SK-N-SH (cell line): ENCODE measurements around the gene TMCC3. TPM values are rescaled to one million over a fixed set of nuclear protein-coding genes. Genes with fewer than 3 reads are reported as not detected.

ENCODE experiments used
- CTCF ChIA-PET: fragments of 300-600, 350-600 bp; formaldehyde crosslinking; extraction: SDS; loops from one replicate; lab custom pipeline; 2021; lab: Yijun Ruan, JAX
- POLR2A ChIA-PET: fragments of 350-600 bp; sonication (Branson Sonifier 250); formaldehyde crosslinking; extraction: SDS; loops from one replicate; lab custom pipeline; 2020; ENCODE audit warnings: antibody characterized with exemption, inconsistent platforms; lab: Yijun Ruan, JAX
- DNase-seq: peaks from one replicate; pipeline ENCODE4 v3.0.0; 2012
- H2AFZ ChIP-seq: fragments of 200-600 bp; sonication (generic); 2 replicates; pipeline ENCODE4 v1.8.1; 2016; ENCODE audit warnings: antibody characterized with exemption, mild to moderate bottlenecking, low read depth
- H3F3A ChIP-seq: fragments of 200-600 bp; sonication (generic); replicated peaks from 2 replicates; pipeline ENCODE3; 2016; ENCODE audit warnings: antibody characterized with exemption, mild to moderate bottlenecking; ENCODE audit not compliant: insufficient read depth
- H3K27ac ChIP-seq, 2 experiments: fragments of 200-500 bp in 1 of 2; fragments of 200-600 bp in 1 of 2; sonication (Bioruptor generic) in 1 of 2; sonication (generic), shearing (Covaris generic) in 1 of 2; 2 replicates each; pipeline versions ENCODE4 v1.5.1 to v1.6.1; 2014 to 2016; ENCODE audit warnings: low read depth in 2 of 2, inconsistent platforms in 1 of 2, low read length in 1 of 2, mild to moderate bottlenecking in 1 of 2, mixed read lengths in 1 of 2
- H3K27me3 ChIP-seq: fragments of 200-600 bp; sonication (generic), shearing (Covaris generic); 2 replicates; pipeline ENCODE4 v1.6.1; 2016; ENCODE audit warnings: mixed run types; ENCODE audit not compliant: insufficient read depth
- H3K36me3 ChIP-seq, 2 experiments: fragments of 200-500 bp in 1 of 2; fragments of 200-600 bp in 1 of 2; sonication (Bioruptor generic) in 1 of 2; sonication (generic) in 1 of 2; replicated peaks in 1 of 2; 2 replicates each; pipeline versions ENCODE3 to v1.5.1; 2014 to 2016; ENCODE audit warnings: low read length in 1 of 2, mild to moderate bottlenecking in 1 of 2; ENCODE audit not compliant: insufficient read depth in 2 of 2, control insufficient read depth in 1 of 2
- H3K4me1 ChIP-seq, 2 experiments: fragments of 200-500 bp in 1 of 2; fragments of 200-600 bp in 1 of 2; sonication (Bioruptor generic) in 1 of 2; sonication (generic), shearing (Covaris generic) in 1 of 2; 2 replicates each; pipeline versions ENCODE4 v1.5.1 to v1.6.1; 2014 to 2016; ENCODE audit warnings: low read depth in 1 of 2, low read length in 1 of 2, mixed run types in 1 of 2; ENCODE audit not compliant: insufficient read depth in 2 of 2, control insufficient read depth in 1 of 2
- H3K4me2 ChIP-seq: fragments of 200-600 bp; sonication (generic), shearing (Covaris generic); 2 replicates; pipeline ENCODE4 v1.6.1; 2017; ENCODE audit warnings: mixed run types
- H3K4me3 ChIP-seq, 2 experiments: fragments of 200-500 bp in 1 of 2; fragments of 200-600 bp in 1 of 2; sonication (Bioruptor generic) in 1 of 2; sonication (generic), shearing (Covaris generic) in 1 of 2; 2 replicates each; pipeline versions ENCODE4 v1.5.1 to v1.8.1; 2014 to 2016; ENCODE audit warnings: low read depth in 2 of 2, inconsistent platforms in 1 of 2, low read length in 1 of 2, mild to moderate bottlenecking in 1 of 2, mixed read lengths in 1 of 2, moderate library complexity in 1 of 2
- H3K79me2 ChIP-seq: fragments of 200-600 bp; sonication (generic); 2 replicates; pipeline ENCODE4 v1.8.1; 2017; ENCODE audit warnings: mild to moderate bottlenecking; ENCODE audit not compliant: insufficient read depth
- H3K9ac ChIP-seq: fragments of 200-600 bp; sonication (generic); 2 replicates; pipeline ENCODE4 v1.6.1; 2017; ENCODE audit warnings: mixed run types
- H3K9me2 ChIP-seq: fragments of 200-600 bp; sonication (generic); 2 replicates; pipeline ENCODE4 v1.6.1; 2017; ENCODE audit warnings: mixed run types
- H3K9me3 ChIP-seq: fragments of 200-600 bp; sonication (generic); 2 replicates; pipeline ENCODE4 v1.6.1; 2017; ENCODE audit warnings: mixed run types, mild to moderate bottlenecking, moderate library complexity
- H4K20me1 ChIP-seq: fragments of 200-600 bp; sonication (generic); 2 replicates; pipeline ENCODE4 v1.6.1; 2017; ENCODE audit warnings: mild to moderate bottlenecking, mixed run types; ENCODE audit not compliant: insufficient read depth
- ELF1 ChIP-seq: IDR thresholded peaks from 2 replicates; pipeline ENCODE4 v1.4.0; 2012
- EP300 ChIP-seq, 2 experiments: IDR thresholded peaks; 2 replicates each; pipeline versions ENCODE4 v1.4.0 to v1.6.1; 2012; ENCODE audit warnings: borderline replicate concordance in 1 of 2, low read depth in 1 of 2, low read length in 1 of 2
- FOSL2 ChIP-seq: IDR thresholded peaks from 2 replicates; pipeline ENCODE4 v1.4.0; 2012; ENCODE audit warnings: low read depth, mild to moderate bottlenecking, moderate library complexity, borderline replicate concordance
- FOXJ3 ChIP-seq: sonication (generic); formaldehyde crosslinking; IDR thresholded peaks from 2 replicates; pipeline ENCODE4 v1.5.1; 2020; ENCODE audit warnings: mild to moderate bottlenecking, missing genetic modification reagents
- GABPA ChIP-seq: IDR thresholded peaks from 2 replicates; pipeline ENCODE4 v1.4.0; 2012; ENCODE audit warnings: low read depth, mild to moderate bottlenecking
- IRF3 ChIP-seq: fragments of 150-350 bp; IDR thresholded peaks from 2 replicates; pipeline ENCODE4 v1.6.1; 2016; ENCODE audit warnings: mild to moderate bottlenecking, low read depth, low read length
- MAX ChIP-seq: IDR thresholded peaks from 2 replicates; pipeline ENCODE4 v1.4.0; 2012; ENCODE audit warnings: low read depth
- NFIC ChIP-seq: IDR thresholded peaks from 2 replicates; pipeline ENCODE4 v1.4.0; 2012; ENCODE audit warnings: borderline replicate concordance
- NRF1 ChIP-seq: IDR thresholded peaks from 2 replicates; pipeline ENCODE4 v1.6.1; 2012; ENCODE audit warnings: low read depth, mild to moderate bottlenecking, low read length
- RAD21 ChIP-seq: IDR thresholded peaks from 2 replicates; pipeline ENCODE4 v1.6.1; 2012; ENCODE audit warnings: mild to moderate bottlenecking, low read length
- RCOR1 ChIP-seq: fragments of 150-350 bp; IDR thresholded peaks from 2 replicates; pipeline ENCODE4 v1.6.1; 2017; ENCODE audit warnings: antibody characterized with exemption, low read length
- RFX5 ChIP-seq: IDR thresholded peaks from 2 replicates; pipeline ENCODE4 v1.6.1; 2012; ENCODE audit warnings: mild to moderate bottlenecking, improper control_type of control experiment, low read length
- RXRA ChIP-seq: IDR thresholded peaks from 2 replicates; pipeline ENCODE4 v1.4.0; 2012; ENCODE audit warnings: low read depth, mild to moderate bottlenecking, borderline replicate concordance
- SMC3 ChIP-seq: IDR thresholded peaks from 2 replicates; pipeline ENCODE4 v1.6.1; 2012; ENCODE audit warnings: low read depth, low read length, improper control_type of control experiment
- TCF12 ChIP-seq: IDR thresholded peaks from 2 replicates; pipeline ENCODE4 v1.4.0; 2012
- WGBS: methylation state at CpG from one replicate; pipeline ENCODE4 v1.1.6; 2017; ENCODE audit warnings: low lambda C conversion rate; 5-methylcytosine and 5-hydroxymethylcytosine counted together
- polyA plus RNA-seq, 3 experiments: library from polyadenylated mRNA; depleted of rRNA; stranded (reverse); fragments of >200 nt; gene quantifications; 2 replicates each; pipeline ENCODE4 v1.2.3, GENCODE V29; 2012
- TF ChIP-seq, protein P1 (sequence below): IDR thresholded peaks from 2 replicates; pipeline ENCODE4 v1.6.1; 2012; ENCODE audit warnings: mild to moderate bottlenecking, low read depth, low read length, moderate library complexity
- TF ChIP-seq, protein P2 (sequence below): fragments of 150-350 bp; IDR thresholded peaks from 2 replicates; pipeline ENCODE4 v1.6.1; 2017; ENCODE audit warnings: antibody characterized with exemption, low read length, low read depth, borderline replicate concordance

TMCC3 gene
- polyA plus RNA-seq, 1 of the 3 experiments (the other 2 are of a cell fraction): 0.53 TPM

GRCh38 chr12:94582591-94582990 is 67.8 kb downstream of the TMCC3 start:
- no peaks in the 10 kb centered on the region for H3K79me2 ChIP-seq
- POLR2A ChIA-PET: no interaction called here
- H3K27ac ChIP-seq: no peak overlapping the region
- no peak for TF ChIP-seq GABPA
- no peak for TF ChIP-seq RCOR1
- no peak for TF ChIP-seq FOXJ3 (CRISPR knock-in tag)
- TF ChIP-seq NFIC: no peak
- TF ChIP-seq MAX: no peak
- TF ChIP-seq, protein P1, sequence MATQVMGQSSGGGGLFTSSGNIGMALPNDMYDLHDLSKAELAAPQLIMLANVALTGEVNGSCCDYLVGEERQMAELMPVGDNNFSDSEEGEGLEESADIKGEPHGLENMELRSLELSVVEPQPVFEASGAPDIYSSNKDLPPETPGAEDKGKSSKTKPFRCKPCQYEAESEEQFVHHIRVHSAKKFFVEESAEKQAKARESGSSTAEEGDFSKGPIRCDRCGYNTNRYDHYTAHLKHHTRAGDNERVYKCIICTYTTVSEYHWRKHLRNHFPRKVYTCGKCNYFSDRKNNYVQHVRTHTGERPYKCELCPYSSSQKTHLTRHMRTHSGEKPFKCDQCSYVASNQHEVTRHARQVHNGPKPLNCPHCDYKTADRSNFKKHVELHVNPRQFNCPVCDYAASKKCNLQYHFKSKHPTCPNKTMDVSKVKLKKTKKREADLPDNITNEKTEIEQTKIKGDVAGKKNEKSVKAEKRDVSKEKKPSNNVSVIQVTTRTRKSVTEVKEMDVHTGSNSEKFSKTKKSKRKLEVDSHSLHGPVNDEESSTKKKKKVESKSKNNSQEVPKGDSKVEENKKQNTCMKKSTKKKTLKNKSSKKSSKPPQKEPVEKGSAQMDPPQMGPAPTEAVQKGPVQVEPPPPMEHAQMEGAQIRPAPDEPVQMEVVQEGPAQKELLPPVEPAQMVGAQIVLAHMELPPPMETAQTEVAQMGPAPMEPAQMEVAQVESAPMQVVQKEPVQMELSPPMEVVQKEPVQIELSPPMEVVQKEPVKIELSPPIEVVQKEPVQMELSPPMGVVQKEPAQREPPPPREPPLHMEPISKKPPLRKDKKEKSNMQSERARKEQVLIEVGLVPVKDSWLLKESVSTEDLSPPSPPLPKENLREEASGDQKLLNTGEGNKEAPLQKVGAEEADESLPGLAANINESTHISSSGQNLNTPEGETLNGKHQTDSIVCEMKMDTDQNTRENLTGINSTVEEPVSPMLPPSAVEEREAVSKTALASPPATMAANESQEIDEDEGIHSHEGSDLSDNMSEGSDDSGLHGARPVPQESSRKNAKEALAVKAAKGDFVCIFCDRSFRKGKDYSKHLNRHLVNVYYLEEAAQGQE: no peak
- TF ChIP-seq IRF3: no peak
- TF ChIP-seq, all 33 proteins: peak for 0
- Histone ChIP-seq H3K27me3 (no peaks in the 10 kb centered on the region), H2AFZ (no peak overlapping the region), H3K36me3 (no peaks in the 10 kb centered on the region), H3K4me2 (no peak overlapping the region), H3K4me3 (no peak overlapping the region), H3K9me2 (no peaks in the 10 kb centered on the region), H3K4me1 (peaks cover 0 to 2% of the 10 kb centered on the region in 2 experiments; a peak in 1 of 4 replicates), H3F3A (no peaks in the 10 kb centered on the region), H3K9ac (no peak overlapping the region), H3K9me3 (no peaks in the 10 kb centered on the region), H4K20me1 (no peaks in the 10 kb centered on the region)
- DNase-seq: no peak
- 70% methylated on average over 5 of the region's 5 CpGs for WGBS
- CTCF ChIA-PET: no interaction called here

DNA sequence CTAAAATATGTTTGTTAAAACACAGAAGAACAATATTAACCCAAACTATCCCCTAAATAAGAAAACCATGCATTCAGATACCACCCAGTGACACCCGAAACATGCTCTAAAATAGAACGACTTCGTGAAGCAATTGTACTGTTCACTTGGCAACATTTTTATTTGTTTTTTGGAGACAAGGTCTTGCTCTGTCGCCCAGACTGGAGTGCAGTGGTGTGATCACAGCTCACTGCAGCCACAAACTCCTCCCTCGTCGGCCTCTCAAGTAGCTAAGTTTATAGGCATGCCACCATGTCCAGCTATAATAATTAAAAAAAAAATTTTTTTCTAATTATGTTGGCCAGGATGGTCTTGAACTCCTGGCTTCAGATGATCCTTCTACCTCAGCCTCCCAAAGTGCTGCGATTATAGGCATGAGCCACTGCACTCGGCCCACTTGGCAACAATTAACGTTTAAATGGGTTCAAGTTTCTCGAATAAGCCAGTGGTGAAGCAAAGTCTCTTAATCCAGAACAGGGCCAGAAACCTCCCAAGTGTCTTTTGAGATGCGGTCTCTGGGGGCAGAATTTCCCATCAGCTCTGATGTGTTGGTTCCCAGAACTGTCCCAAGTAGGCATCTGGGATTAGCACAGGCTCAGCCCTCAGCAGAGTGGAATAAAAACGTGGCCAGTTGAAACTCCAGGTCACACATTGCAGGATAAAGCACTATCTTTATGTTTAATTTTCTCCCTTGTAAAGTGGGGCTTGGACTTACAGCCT is 74.5 kb downstream of the TMCC3 start:
- Histone ChIP-seq H3K9me2 (no peaks in the 10 kb centered on the region), H3K79me2 (no peaks in the 10 kb centered on the region), H3K27me3 (no peaks in the 10 kb centered on the region), H4K20me1 (no peaks in the 10 kb centered on the region), H3K4me3 (no peak overlapping the region), H3K4me1 (peaks cover 0 to 4% of the 10 kb centered on the region in 2 experiments; a peak in 1 of 4 replicates), H3K9me3 (no peaks in the 10 kb centered on the region), H3F3A (no peaks in the 10 kb centered on the region), H3K36me3 (no peaks in the 10 kb centered on the region), H3K9ac (no peak overlapping the region), H3K27ac (no peak overlapping the region), H2AFZ (no peak overlapping the region), H3K4me2 (no peak overlapping the region)
- POLR2A ChIA-PET: no interaction called here
- CTCF ChIA-PET: interaction anchor here (0.5 to 1.0 kb wide), 2 partner anchors 154 to 301 kb away, joined by 3 read pairs; no protein-coding TSS in a partner anchor
- DNase-seq: no peak
- 75% methylated on average over 12 of the region's 12 CpGs for WGBS
- TF ChIP-seq, protein P1: no peak
- TF ChIP-seq GABPA (no peak), FOXJ3 (CRISPR knock-in tag) (no peak), MAX (no peak), RXRA (no peak), TCF12 (no peak), FOSL2 (no peak), EP300 (IDR thresholded peaks at IDR 0.05; ENCODE audit: borderline replicate concordance in 1 of 2, low read depth in 1 of 2, low read length in 1 of 2) (no peak), ELF1 (no peak), RAD21 (no peak), SMC3 (no peak), NRF1 (no peak), RFX5 (no peak)
- TF ChIP-seq, protein P2, sequence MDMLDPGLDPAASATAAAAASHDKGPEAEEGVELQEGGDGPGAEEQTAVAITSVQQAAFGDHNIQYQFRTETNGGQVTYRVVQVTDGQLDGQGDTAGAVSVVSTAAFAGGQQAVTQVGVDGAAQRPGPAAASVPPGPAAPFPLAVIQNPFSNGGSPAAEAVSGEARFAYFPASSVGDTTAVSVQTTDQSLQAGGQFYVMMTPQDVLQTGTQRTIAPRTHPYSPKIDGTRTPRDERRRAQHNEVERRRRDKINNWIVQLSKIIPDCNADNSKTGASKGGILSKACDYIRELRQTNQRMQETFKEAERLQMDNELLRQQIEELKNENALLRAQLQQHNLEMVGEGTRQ: no peak
